ENCODE measurements around the gene SLAMF7. TPM values are rescaled to one million over a fixed set of nuclear protein-coding genes. Genes with fewer than 3 reads are reported as not detected.

The SLAMF7 gene
- total RNA-seq, 1 donor, result not detected

- H3K4me3 ChIP-seq (ENCODE audit: low read depth, low read length), result no peak overlapping the region
- no peak for TF ChIP-seq CTCF (IDR thresholded peaks at IDR 0.05; ENCODE audit: insufficient read depth, low read length)
- DNase-seq (ENCODE audit: low read depth), result peak; percentile 10
These were observed 18.5 kb upstream of the SLAMF7 start for GRCh38 chr1:160720356-160721085.

GRCh38 chr1:160721473-160721872 is 17.6 kb upstream of the SLAMF7 start:
- DNase-seq (ENCODE audit: low read depth), result no peak
- TF ChIP-seq CTCF (IDR thresholded peaks at IDR 0.05; ENCODE audit: insufficient read depth, low read length), result no peak
- no peak overlapping the region for H3K4me3 ChIP-seq (ENCODE audit: low read depth, low read length)

GRCh38 chr1:160722726-160723125 is 16.3 kb upstream of the SLAMF7 start:
- DNase-seq (ENCODE audit: low read depth), result no peak
- no peak overlapping the region for H3K4me3 ChIP-seq (ENCODE audit: low read depth, low read length)
- no peak for TF ChIP-seq CTCF (IDR thresholded peaks at IDR 0.05; ENCODE audit: insufficient read depth, low read length)

- DNase-seq (ENCODE audit: low read depth), result no peak
- H3K4me3 ChIP-seq (ENCODE audit: low read depth, low read length), result no peak overlapping the region
- TF ChIP-seq CTCF (IDR thresholded peaks at IDR 0.05; ENCODE audit: insufficient read depth, low read length), result no peak
These were observed 15.7 kb upstream of the SLAMF7 start for GRCh38 chr1:160723332-160723731.

GRCh38 chr1:160724465-160725242 is 14.4 kb upstream of the SLAMF7 start:
- DNase-seq (ENCODE audit: low read depth), result no peak
- no peak overlapping the region for H3K4me3 ChIP-seq (ENCODE audit: low read depth, low read length)
- TF ChIP-seq CTCF (IDR thresholded peaks at IDR 0.05; ENCODE audit: insufficient read depth, low read length), result no peak

- H3K4me3 ChIP-seq (ENCODE audit: low read depth, low read length), result no peak overlapping the region
- TF ChIP-seq CTCF (IDR thresholded peaks at IDR 0.05; ENCODE audit: insufficient read depth, low read length), result no peak
- peak; percentile 29 for DNase-seq (ENCODE audit: low read depth)
These were observed 12.9 kb upstream of the SLAMF7 start for GRCh38 chr1:160726114-160726497.

All from fibroblast of the aortic adventitia (primary cell).